ENCODE results near the gene MORC4.

Gene MORC4

GRCh38 chrX:106952538-106952937 lies 47.5 kb downstream of the MORC4 start:
- DNase-seq (ENCODE audit: low read depth), result no peak

- DNase-seq (ENCODE audit: low read depth), result no peak
Observed at GRCh38 chrX:106952089-106952488, 47.9 kb downstream of the MORC4 start.

- no peak for DNase-seq (ENCODE audit: low read depth)
Observed at GRCh38 chrX:106951230-106951629, 48.8 kb downstream of the MORC4 start.

GRCh38 chrX:106950381-106950780 lies 49.6 kb downstream of the MORC4 start:
- no peak for DNase-seq (ENCODE audit: low read depth)

- DNase-seq (ENCODE audit: low read depth), result no peak
Observed at GRCh38 chrX:106949366-106949765, 50.6 kb downstream of the MORC4 start.

- no peak for DNase-seq (ENCODE audit: low read depth)
Observed at GRCh38 chrX:106948641-106949040, 51.4 kb downstream of the MORC4 start.

- no peak for DNase-seq (ENCODE audit: low read depth)
Observed at GRCh38 chrX:106946464-106946863, 53.5 kb downstream of the MORC4 start.

- no peak for DNase-seq (ENCODE audit: low read depth)
Observed at GRCh38 chrX:106940068-106940467, 59.9 kb downstream of the MORC4 start.

- DNase-seq (ENCODE audit: low read depth), result no peak
Observed at GRCh38 chrX:106939566-106939965, 60.4 kb downstream of the MORC4 start.

- no peak for DNase-seq (ENCODE audit: low read depth)
Observed at GRCh38 chrX:106936246-106936645, 63.8 kb downstream of the MORC4 start.

- DNase-seq (ENCODE audit: low read depth), result no peak
Observed at GRCh38 chrX:106935175-106935574, 64.8 kb downstream of the MORC4 start.

- DNase-seq (ENCODE audit: low read depth), result no peak
Observed at GRCh38 chrX:106933538-106933961, 66.5 kb downstream of the MORC4 start.

GRCh38 chrX:106932960-106933537 lies 67.0 kb downstream of the MORC4 start:
- no peak for DNase-seq (ENCODE audit: low read depth)

GRCh38 chrX:106932492-106932923 lies 67.5 kb downstream of the MORC4 start:
- peak; percentile 56 for DNase-seq (ENCODE audit: low read depth)

GRCh38 chrX:106931831-106932491 lies 68.1 kb downstream of the MORC4 start:
- peak; percentile 13 for DNase-seq (ENCODE audit: low read depth)

- DNase-seq (ENCODE audit: low read depth), result no peak
Observed at GRCh38 chrX:106928227-106928626, 71.8 kb downstream of the MORC4 start.

GRCh38 chrX:106927700-106928099 lies 72.3 kb downstream of the MORC4 start:
- DNase-seq (ENCODE audit: low read depth), result no peak

GRCh38 chrX:106927023-106927422 lies 73.0 kb downstream of the MORC4 start:
- DNase-seq (ENCODE audit: low read depth), result no peak

- DNase-seq (ENCODE audit: low read depth), result no peak
Observed at GRCh38 chrX:106921637-106922036, 78.4 kb downstream of the MORC4 start.

GRCh38 chrX:106919932-106920452 lies 80.0 kb downstream of the MORC4 start, which contains the start of gene CLDN2:
CLDN2 (plus strand) TSS chrX:106920402; CDS start chrX:106928229, 7,827 bp downstream.
- DNase-seq (ENCODE audit: low read depth), result no peak

GRCh38 chrX:106917830-106918500 lies 82.0 kb downstream of the MORC4 start:
- DNase-seq (ENCODE audit: low read depth), result peak; percentile 86

GRCh38 chrX:106912864-106913263 lies 87.1 kb downstream of the MORC4 start:
- peak; percentile 56 for DNase-seq (ENCODE audit: low read depth)

- no peak for DNase-seq (ENCODE audit: low read depth)
Observed at GRCh38 chrX:106906361-106906760, 93.7 kb downstream of the MORC4 start.
